Measurements from ENCODE around the gene ZNF778.

Gene ZNF778

GRCh38 chr16:89217388-89218191, at the start of gene ZNF778:
TSS of gene ZNF778 (plus strand) at chr16:89217703. CDS start at chr16:89221128, 3,425 bp downstream.
- peak; percentile 89 for DNase-seq

GRCh38 chr16:89168381-89169189, 48.9 kb upstream of the ZNF778 start:
- DNase-seq = no peak

- no peak for DNase-seq
Observed at GRCh38 chr16:89169778-89170177, 47.7 kb upstream of the ZNF778 start.

GRCh38 chr16:89170346-89171215, 46.9 kb upstream of the ZNF778 start:
- no peak for DNase-seq

GRCh38 chr16:89171216-89172170, 46.0 kb upstream of the ZNF778 start, which contains the start of gene CDH15:
TSS of gene CDH15 (plus strand) at chr16:89171748. CDS start at chr16:89171832, 84 bp downstream.
- peak; percentile 95 for DNase-seq

GRCh38 chr16:89172171-89172527, 45.4 kb upstream of the ZNF778 start:
- no peak for DNase-seq

- DNase-seq = no peak
Observed at GRCh38 chr16:89172528-89173173, 44.9 kb upstream of the ZNF778 start.

GRCh38 chr16:89173174-89173921, 44.2 kb upstream of the ZNF778 start:
- no peak for DNase-seq

GRCh38 chr16:89174055-89174827, 43.3 kb upstream of the ZNF778 start:
- DNase-seq = no peak

GRCh38 chr16:89174877-89175276, 42.6 kb upstream of the ZNF778 start:
- no peak for DNase-seq

- no peak for DNase-seq
Observed at GRCh38 chr16:89175280-89176146, 42.0 kb upstream of the ZNF778 start.

GRCh38 chr16:89176147-89176690, 41.3 kb upstream of the ZNF778 start:
- no peak for DNase-seq

GRCh38 chr16:89176717-89177116, 40.8 kb upstream of the ZNF778 start:
- DNase-seq = no peak

- DNase-seq = no peak
Observed at GRCh38 chr16:89177501-89177900, 40.0 kb upstream of the ZNF778 start.

GRCh38 chr16:89178453-89179147, 38.9 kb upstream of the ZNF778 start:
- no peak for DNase-seq

GRCh38 chr16:89179148-89179484, 38.4 kb upstream of the ZNF778 start:
- DNase-seq = no peak

- no peak for DNase-seq
Observed at GRCh38 chr16:89179656-89180315, 37.7 kb upstream of the ZNF778 start.

All from activated CD8-positive, alpha-beta memory T cell treated with anti-CD3 and anti-CD28 coated beads for 24 hours (primary cell).